Upper lobe of left lung (tissue), 4 donors: Measurements from ENCODE around the gene CCDC3.

ENCODE experiments used
- POLR2A ChIP-seq, 4 donors: fragments of 450-650 bp; IDR thresholded peaks; one replicate each; pipeline ENCODE4 v1.5.1; 2016 to 2017; ENCODE audit warnings: antibody characterized with exemption in 4 of 4, mild to moderate bottlenecking in 2 of 4
- POLR2AphosphoS5 ChIP-seq, 2 donors: sonication (generic); formaldehyde crosslinking; IDR thresholded peaks; one replicate each; pipeline ENCODE4 v1.5.1; 2017; ENCODE audit warnings: antibody characterized with exemption in 2 of 2
- TF ChIP-seq, protein P1 (sequence below), 6 experiments: fragments of 450-650 bp in 4 of 6; fragments of 200-600 bp in 2 of 6; sonication (generic) in 2 of 6; IDR thresholded peaks; one replicate each; pipeline ENCODE4 v1.5.1; 2016 to 2019; ENCODE audit warnings: antibody characterized with exemption in 6 of 6

- TF ChIP-seq, protein P1, sequence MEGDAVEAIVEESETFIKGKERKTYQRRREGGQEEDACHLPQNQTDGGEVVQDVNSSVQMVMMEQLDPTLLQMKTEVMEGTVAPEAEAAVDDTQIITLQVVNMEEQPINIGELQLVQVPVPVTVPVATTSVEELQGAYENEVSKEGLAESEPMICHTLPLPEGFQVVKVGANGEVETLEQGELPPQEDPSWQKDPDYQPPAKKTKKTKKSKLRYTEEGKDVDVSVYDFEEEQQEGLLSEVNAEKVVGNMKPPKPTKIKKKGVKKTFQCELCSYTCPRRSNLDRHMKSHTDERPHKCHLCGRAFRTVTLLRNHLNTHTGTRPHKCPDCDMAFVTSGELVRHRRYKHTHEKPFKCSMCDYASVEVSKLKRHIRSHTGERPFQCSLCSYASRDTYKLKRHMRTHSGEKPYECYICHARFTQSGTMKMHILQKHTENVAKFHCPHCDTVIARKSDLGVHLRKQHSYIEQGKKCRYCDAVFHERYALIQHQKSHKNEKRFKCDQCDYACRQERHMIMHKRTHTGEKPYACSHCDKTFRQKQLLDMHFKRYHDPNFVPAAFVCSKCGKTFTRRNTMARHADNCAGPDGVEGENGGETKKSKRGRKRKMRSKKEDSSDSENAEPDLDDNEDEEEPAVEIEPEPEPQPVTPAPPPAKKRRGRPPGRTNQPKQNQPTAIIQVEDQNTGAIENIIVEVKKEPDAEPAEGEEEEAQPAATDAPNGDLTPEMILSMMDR (IDR thresholded peaks at IDR 0.05) = no peak
- no peak for TF ChIP-seq POLR2AphosphoS5 (IDR thresholded peaks at IDR 0.05)
- no peak for TF ChIP-seq POLR2A (IDR thresholded peaks at IDR 0.05)
Measured at GRCh38 chr10:12984165-12984747, 17.3 kb downstream of the CCDC3 start.
